GM12891 (cell line): ENCODE results near the gene CYBA.
"Not testable (repeated sequence)": the region's sequence is repeated elsewhere in the genome, so short reads cannot be mapped to it uniquely, and the experiment has no call there.

Experiments
- DNase-seq: peaks from one replicate; pipeline ENCODE4 v3.0.0; 2011; ENCODE audit warnings: low spot score; ENCODE audit not compliant: insufficient read length
- FAIRE-seq: peaks from 2 replicates; lab custom pipeline; 2011; peaks lifted over from hg19 to GRCh38; lab: Jason Lieb, UNC
- PAX5 ChIP-seq: IDR thresholded peaks from 2 replicates; pipeline ENCODE4 v1.6.1; 2011; ENCODE audit warnings: low read length, moderate library complexity, mild to moderate bottlenecking; ENCODE audit not compliant: insufficient read depth, severe bottlenecking
- POLR2A ChIP-seq: IDR thresholded peaks from 2 replicates; pipeline ENCODE4 v1.6.1; 2011; ENCODE audit warnings: low read depth, low read length, control low read depth
- POLR2AphosphoS5 ChIP-seq: IDR thresholded peaks from 2 replicates; pipeline ENCODE4 v1.6.1; 2011; ENCODE audit warnings: low read depth, low read length, control low read depth
- POU2F2 ChIP-seq: IDR thresholded peaks from 2 replicates; pipeline ENCODE4 v1.6.1; 2011; ENCODE audit warnings: low read depth, mild to moderate bottlenecking, control low read depth, low read length, moderate library complexity
- SPI1 ChIP-seq: IDR thresholded peaks from 2 replicates; pipeline ENCODE4 v1.6.1; 2011; ENCODE audit warnings: low read depth, low read length, control low read depth
- TAF1 ChIP-seq: IDR thresholded peaks from 2 replicates; pipeline ENCODE4 v1.6.1; 2011; ENCODE audit warnings: low read depth, low read length, control low read depth

Gene CYBA

DNA sequence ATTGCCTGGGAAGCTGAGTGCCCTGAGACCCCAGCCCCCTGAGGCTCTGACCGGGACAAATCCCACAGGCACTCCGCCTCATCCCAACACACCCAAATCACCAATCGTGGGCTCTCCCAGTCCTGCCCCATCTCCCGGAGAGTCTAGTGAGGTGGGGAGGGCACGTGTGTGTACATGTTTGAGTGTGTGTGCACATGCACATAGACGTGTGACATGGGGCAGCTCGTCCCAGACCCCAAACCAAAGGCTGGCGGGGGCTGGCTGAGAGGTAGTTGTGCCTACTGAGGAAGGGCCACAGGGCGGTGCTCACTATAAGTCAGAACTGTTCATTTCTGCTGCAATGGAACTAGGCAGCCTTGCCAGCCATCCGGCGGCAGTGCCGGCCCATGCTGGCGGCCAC, 26.9 kb upstream of the CYBA start:
- FAIRE-seq (no peak), DNase-seq (no peak)
- TF ChIP-seq TAF1 (no peak), POU2F2 (no peak), POLR2A (no peak), SPI1 (no peak), POLR2AphosphoS5 (no peak), PAX5 (no peak)

DNA sequence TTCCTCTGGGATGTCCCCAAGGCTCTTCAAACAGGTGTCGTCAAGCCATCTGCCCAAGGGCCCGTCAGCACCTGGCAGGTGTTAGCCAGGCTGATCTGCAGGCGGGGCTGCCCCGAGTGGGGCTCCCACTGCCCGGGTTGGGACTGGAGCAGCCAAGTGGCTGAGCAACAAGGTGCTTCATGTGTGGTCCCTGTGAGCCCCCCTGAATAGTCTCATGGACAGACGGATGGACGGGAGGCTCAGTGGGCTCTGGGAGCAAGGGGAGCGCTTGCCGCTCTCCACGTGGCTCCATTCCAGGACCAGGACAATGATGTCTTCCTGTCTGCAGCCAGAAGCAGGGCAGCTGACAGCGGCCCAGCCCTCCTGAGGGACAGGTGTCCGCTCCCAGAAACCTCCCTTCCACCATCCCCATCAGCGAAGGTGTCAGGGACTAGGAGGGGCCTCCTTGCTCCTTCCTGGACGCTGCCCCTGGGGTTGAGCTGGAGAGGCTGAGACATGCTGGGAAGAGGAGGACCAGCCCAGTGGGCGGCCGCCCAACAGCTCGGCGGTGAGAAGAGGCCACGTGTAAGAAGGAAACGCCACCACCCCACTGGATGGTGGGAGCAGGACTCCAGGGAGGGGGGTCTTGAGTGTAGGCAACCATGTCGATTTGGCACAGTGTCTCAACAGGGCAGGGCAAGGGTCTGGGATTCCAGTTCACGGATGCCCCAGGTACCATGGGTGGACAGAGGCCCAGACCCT, 25.8 kb upstream of the CYBA start:
- no peak for DNase-seq
- TF ChIP-seq PAX5 (no peak), SPI1 (no peak), POU2F2 (no peak), TAF1 (no peak), POLR2A (no peak), POLR2AphosphoS5 (no peak)
- FAIRE-seq: no peak

DNA sequence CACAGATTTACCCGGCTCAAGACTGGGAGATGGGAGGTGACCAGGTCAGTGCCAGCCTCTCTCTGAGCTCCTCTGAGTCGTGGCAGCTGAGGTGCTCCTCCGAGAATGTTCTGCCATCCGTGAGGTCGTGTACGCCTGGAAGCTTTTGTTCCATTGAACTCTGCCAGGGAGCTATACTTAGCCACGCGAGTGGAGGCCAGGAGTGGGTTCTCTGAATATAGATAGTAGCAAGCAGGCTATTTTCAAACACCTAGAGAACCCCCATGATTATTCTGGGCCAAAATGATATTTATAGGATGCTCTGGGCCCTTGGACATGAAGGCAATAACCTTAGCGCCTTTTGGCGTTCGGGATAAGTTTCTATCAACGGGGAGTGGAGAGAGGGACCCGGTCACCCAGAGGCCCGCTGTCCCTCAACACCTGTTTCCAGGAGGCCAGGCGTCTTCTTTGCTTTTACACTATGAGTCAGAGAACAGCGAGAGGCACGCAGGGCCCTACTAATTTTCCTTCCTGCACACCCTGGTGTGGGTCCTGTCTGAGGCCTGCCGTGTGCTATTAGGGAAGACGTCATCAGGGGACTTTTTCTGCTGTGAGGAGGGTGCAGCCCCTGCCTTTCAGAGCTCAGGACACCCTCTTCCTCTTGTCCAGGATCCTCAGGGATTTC, 23.0 kb upstream of the CYBA start:
- peak; percentile 69 for FAIRE-seq
- TF ChIP-seq POU2F2 (no peak), POLR2AphosphoS5 (no peak), PAX5 (no peak), TAF1 (peak; percentile 18; the same call in 1 of the 2 replicates), SPI1 (0 out of 2 replicates have a peak, but pooled peaks have one; percentile 12), POLR2A (no peak)
- DNase-seq: peak; percentile 63

GRCh38 chr16:88672776-88673175, 21.9 kb upstream of the CYBA start:
- TF ChIP-seq PAX5 (no peak), POU2F2 (no peak), SPI1 (no peak), TAF1 (no peak), POLR2A (no peak), POLR2AphosphoS5 (no peak)
- FAIRE-seq (no peak), DNase-seq (no peak)

DNA sequence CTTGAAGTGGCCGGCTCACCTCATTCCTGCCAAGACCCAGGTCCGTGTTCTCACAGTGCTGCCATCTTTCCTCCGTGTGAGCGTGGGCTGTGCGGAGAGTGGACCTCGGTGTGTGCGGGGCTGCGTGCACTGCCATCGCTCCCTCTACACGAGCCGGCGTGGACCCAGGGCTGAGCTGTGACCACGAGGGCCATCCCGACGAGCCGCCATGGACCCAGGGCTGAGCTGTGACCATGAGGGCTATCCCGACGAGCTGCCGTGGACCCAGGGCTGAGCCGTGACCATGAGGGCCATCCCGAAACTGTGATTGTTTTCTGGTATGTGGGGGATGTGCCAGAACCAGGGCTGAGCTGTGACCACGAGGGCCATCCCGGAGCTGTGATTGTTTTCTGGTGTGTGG, 21.0 kb upstream of the CYBA start:
- no peak for DNase-seq
- no peak for FAIRE-seq
- TF ChIP-seq PAX5: no peak

GRCh38 chr16:88669980-88670379, 19.1 kb upstream of the CYBA start:
- TF ChIP-seq POLR2AphosphoS5: no peak
- TF ChIP-seq TAF1: no peak
- no peak for TF ChIP-seq POLR2A
- no peak for TF ChIP-seq SPI1
- TF ChIP-seq POU2F2: no peak
- TF ChIP-seq PAX5: no peak
- DNase-seq: no peak
- FAIRE-seq: no peak

- not testable (repeated sequence) for DNase-seq, FAIRE-seq
Observed at GRCh38 chr16:88669493-88669892, 18.6 kb upstream of the CYBA start.

- no peak for DNase-seq
- no peak for TF ChIP-seq POLR2AphosphoS5
- TF ChIP-seq SPI1: no peak
- no peak for TF ChIP-seq POU2F2
- TF ChIP-seq TAF1: no peak
- no peak for TF ChIP-seq POLR2A
- no peak for TF ChIP-seq PAX5
- FAIRE-seq: no peak
Observed at GRCh38 chr16:88667461-88667860, 16.6 kb upstream of the CYBA start.

DNA sequence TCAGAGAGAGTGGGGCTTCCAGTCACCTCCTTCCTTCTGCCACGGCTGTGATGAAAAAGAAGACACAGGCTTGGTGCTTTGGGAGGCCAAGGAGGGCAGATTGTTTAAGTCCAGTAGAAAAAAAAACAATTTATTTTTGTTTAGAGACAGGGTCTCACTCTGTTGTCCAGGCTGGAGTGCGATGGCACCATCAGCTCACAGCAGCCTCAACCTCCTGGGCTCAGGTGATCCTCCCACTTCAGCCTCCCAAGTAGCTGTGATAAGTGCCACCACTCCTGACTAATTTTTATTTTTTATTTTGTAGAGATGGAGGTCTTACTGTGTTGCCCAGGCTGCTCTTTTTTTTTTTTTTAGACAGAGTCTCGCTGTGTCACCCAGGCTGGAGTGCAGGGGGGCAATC, 14.7 kb upstream of the CYBA start:
- no peak for TF ChIP-seq POU2F2
- TF ChIP-seq POLR2AphosphoS5: no peak
- no peak for TF ChIP-seq POLR2A
- no peak for TF ChIP-seq PAX5
- no peak for TF ChIP-seq SPI1
- TF ChIP-seq TAF1: no peak
- no peak for FAIRE-seq
- DNase-seq: no peak

DNA sequence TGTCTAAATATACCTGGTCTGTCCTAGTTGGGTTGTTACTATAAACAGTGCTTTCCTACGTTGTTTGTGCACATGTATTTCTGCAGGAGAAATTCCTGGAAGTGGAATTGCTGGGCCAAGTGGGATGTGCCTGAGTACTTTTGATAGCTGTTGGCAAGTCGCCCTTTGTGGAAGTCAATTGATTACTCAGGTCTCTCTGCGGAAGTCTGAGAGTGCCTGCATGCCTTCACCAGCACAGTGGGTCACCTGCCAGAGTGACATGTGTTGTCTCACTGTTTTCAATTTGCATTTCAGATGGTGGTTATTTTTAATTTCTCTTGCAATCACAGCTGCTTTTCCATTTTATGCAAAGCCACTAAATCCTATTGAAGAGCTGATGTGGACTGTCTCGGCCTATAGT, 14.3 kb upstream of the CYBA start:
- FAIRE-seq (no peak), DNase-seq (no peak)
- no peak for TF ChIP-seq PAX5
- TF ChIP-seq TAF1: no peak
- TF ChIP-seq POU2F2: no peak
- TF ChIP-seq SPI1: no peak
- TF ChIP-seq POLR2A: no peak
- no peak for TF ChIP-seq POLR2AphosphoS5
